Gastroesophageal sphincter (tissue), 3 donors: ENCODE measurements around the gene GSG1L2.

Source experiments
- POLR2A ChIP-seq, 2 donors: fragments of 450-650 bp; IDR thresholded peaks; one replicate each; pipeline ENCODE4 v1.6.1; 2017; ENCODE audit warnings: antibody characterized with exemption in 2 of 2, mild to moderate bottlenecking in 2 of 2, moderate library complexity in 1 of 2
- POLR2AphosphoS5 ChIP-seq: sonication (generic); formaldehyde crosslinking; IDR thresholded peaks from one replicate; pipeline ENCODE4 v1.6.1; 2017; ENCODE audit warnings: antibody characterized with exemption
- TF ChIP-seq, protein P1 (sequence below), 4 experiments: fragments of 200-600 bp in 2 of 4; fragments of 450-650 bp in 2 of 4; sonication (generic) in 1 of 4; IDR thresholded peaks; one replicate each; pipeline ENCODE4 v1.5.1; 2017 to 2019; ENCODE audit warnings: antibody characterized with exemption in 4 of 4, mild to moderate bottlenecking in 2 of 4, moderate library complexity in 2 of 4

GRCh38 chr17:9816472-9816871 lies 5.4 kb downstream of the GSG1L2 start:
- TF ChIP-seq, protein P1, sequence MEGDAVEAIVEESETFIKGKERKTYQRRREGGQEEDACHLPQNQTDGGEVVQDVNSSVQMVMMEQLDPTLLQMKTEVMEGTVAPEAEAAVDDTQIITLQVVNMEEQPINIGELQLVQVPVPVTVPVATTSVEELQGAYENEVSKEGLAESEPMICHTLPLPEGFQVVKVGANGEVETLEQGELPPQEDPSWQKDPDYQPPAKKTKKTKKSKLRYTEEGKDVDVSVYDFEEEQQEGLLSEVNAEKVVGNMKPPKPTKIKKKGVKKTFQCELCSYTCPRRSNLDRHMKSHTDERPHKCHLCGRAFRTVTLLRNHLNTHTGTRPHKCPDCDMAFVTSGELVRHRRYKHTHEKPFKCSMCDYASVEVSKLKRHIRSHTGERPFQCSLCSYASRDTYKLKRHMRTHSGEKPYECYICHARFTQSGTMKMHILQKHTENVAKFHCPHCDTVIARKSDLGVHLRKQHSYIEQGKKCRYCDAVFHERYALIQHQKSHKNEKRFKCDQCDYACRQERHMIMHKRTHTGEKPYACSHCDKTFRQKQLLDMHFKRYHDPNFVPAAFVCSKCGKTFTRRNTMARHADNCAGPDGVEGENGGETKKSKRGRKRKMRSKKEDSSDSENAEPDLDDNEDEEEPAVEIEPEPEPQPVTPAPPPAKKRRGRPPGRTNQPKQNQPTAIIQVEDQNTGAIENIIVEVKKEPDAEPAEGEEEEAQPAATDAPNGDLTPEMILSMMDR (IDR thresholded peaks at IDR 0.05), result no peak
- no peak for TF ChIP-seq POLR2A (IDR thresholded peaks at IDR 0.05)
- TF ChIP-seq POLR2AphosphoS5, result no peak
